KMS-11 (cell line): ENCODE measurements around the gene PTPDC1.

ENCODE experiments used
- H2AFZ ChIP-seq: fragments of 200-600 bp; sonication (generic); 2 replicates; pipeline ENCODE4 v1.6.1; 2016; ENCODE audit warnings: antibody characterized with exemption, mixed run types, low read depth
- H3K27ac ChIP-seq: fragments of 200-600 bp; sonication (generic); 2 replicates; pipeline ENCODE4 v1.6.1; 2016; ENCODE audit warnings: mild to moderate bottlenecking, mixed run types
- H3K27me3 ChIP-seq: fragments of 200-600 bp; sonication (generic); 2 replicates; pipeline ENCODE4 v1.6.1; 2017; ENCODE audit warnings: mild to moderate bottlenecking, low read depth, mixed run types, moderate library complexity; ENCODE audit not compliant: insufficient read depth
- H3K36me3 ChIP-seq: fragments of 200-600 bp; sonication (generic); 2 replicates; pipeline ENCODE4 v1.6.1; 2017; ENCODE audit warnings: mild to moderate bottlenecking, mixed run types; ENCODE audit not compliant: insufficient read depth
- H3K4me1 ChIP-seq: fragments of 200-600 bp; sonication (generic); 2 replicates; pipeline ENCODE4 v1.6.1; 2016; ENCODE audit warnings: mild to moderate bottlenecking, low read depth, mixed run types; ENCODE audit not compliant: poor library complexity, severe bottlenecking
- H3K4me2 ChIP-seq: fragments of 200-600 bp; sonication (generic); 2 replicates; pipeline ENCODE4 v1.7.0; 2016; ENCODE audit warnings: mild to moderate bottlenecking, mixed run types
- H3K4me3 ChIP-seq: fragments of 200-600 bp; sonication (generic); IDR thresholded peaks from 2 replicates; pipeline ENCODE4 v1.6.1; 2017; ENCODE audit warnings: low read depth, low read length, mixed read lengths; ENCODE audit not compliant: insufficient read depth
- H3K79me2 ChIP-seq: fragments of 200-600 bp; sonication (generic); 2 replicates; pipeline ENCODE4 v1.6.1; 2016; ENCODE audit warnings: low read depth, mixed run types; ENCODE audit not compliant: insufficient read depth
- H3K9ac ChIP-seq: fragments of 200-600 bp; sonication (generic); 2 replicates; pipeline ENCODE4 v1.6.1; 2016; ENCODE audit warnings: mild to moderate bottlenecking, mixed run types
- H4K20me1 ChIP-seq: fragments of 200-600 bp; sonication (generic); 2 replicates; pipeline ENCODE4 v1.6.1; 2016; ENCODE audit warnings: mild to moderate bottlenecking, mixed run types; ENCODE audit not compliant: insufficient read depth
- TF ChIP-seq, protein P1 (sequence below): fragments of 200-600 bp; sonication (generic); conservative IDR thresholded peaks from 2 replicates; pipeline ENCODE4 v1.6.1; 2017; ENCODE audit warnings: low read depth, mild to moderate bottlenecking, antibody characterized with exemption, low read length, moderate library complexity, mixed read lengths

PTPDC1 gene

DNA sequence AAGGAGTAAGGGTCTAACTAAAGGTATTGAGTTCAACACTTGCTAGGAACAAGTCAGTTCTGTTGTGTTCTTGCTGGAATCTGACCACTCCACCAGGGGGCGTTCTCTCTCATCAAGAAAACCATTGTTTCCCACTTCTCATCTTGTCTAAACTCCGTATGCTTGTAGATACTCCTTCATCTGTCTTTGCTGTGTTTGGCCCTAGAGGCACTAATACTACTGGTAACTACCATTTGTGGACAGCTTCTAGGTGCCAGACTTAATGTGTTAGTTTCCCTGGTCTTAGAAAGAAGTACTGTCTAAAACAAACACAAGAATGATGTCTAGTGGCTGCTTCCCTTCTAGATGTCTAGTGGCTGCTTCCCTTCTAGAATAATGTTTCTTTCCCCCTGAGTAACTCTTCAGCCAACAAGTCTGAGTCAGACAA is 18.7 kb upstream of the PTPDC1 start:
- no peak overlapping the region for H3K9ac ChIP-seq
- H3K36me3 ChIP-seq = no peaks in the 10 kb centered on the region
- H3K27ac ChIP-seq = no peak overlapping the region
- H4K20me1 ChIP-seq = no peaks in the 10 kb centered on the region
- no peak overlapping the region for H3K4me2 ChIP-seq
- no peaks in the 10 kb centered on the region for H3K79me2 ChIP-seq
- H3K27me3 ChIP-seq = no peaks in the 10 kb centered on the region
- H3K4me1 ChIP-seq = no peaks in the 10 kb centered on the region
- TF ChIP-seq, protein P1, sequence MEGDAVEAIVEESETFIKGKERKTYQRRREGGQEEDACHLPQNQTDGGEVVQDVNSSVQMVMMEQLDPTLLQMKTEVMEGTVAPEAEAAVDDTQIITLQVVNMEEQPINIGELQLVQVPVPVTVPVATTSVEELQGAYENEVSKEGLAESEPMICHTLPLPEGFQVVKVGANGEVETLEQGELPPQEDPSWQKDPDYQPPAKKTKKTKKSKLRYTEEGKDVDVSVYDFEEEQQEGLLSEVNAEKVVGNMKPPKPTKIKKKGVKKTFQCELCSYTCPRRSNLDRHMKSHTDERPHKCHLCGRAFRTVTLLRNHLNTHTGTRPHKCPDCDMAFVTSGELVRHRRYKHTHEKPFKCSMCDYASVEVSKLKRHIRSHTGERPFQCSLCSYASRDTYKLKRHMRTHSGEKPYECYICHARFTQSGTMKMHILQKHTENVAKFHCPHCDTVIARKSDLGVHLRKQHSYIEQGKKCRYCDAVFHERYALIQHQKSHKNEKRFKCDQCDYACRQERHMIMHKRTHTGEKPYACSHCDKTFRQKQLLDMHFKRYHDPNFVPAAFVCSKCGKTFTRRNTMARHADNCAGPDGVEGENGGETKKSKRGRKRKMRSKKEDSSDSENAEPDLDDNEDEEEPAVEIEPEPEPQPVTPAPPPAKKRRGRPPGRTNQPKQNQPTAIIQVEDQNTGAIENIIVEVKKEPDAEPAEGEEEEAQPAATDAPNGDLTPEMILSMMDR = peak; percentile 89
- H2AFZ ChIP-seq = no peak overlapping the region
- H3K4me3 ChIP-seq = no peak overlapping the region

DNA sequence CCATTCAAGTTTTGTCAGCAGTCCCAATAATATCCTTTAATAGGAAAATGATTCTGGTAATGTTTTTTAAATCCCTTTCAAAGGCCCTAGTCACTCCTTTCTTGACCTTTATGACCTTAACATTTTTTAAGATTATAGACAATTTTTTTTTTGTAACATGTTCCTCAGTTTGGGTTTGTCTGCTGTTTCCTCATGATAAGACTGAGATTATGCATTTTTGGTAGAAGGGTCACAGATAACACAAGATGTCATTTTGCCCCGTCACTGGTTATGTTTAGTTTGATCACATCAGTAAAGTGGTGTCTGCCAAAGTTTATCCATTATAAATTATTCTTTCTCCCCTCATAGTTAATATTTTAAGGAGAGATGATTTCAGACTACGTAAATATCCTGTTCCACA is 16.0 kb upstream of the PTPDC1 start:
- no peak overlapping the region for H3K9ac ChIP-seq
- H4K20me1 ChIP-seq = no peaks in the 10 kb centered on the region
- H3K4me1 ChIP-seq = no peaks in the 10 kb centered on the region
- H3K4me2 ChIP-seq = no peak overlapping the region
- TF ChIP-seq, protein P1 = no peak
- H3K79me2 ChIP-seq = no peaks in the 10 kb centered on the region
- H3K27me3 ChIP-seq = no peaks in the 10 kb centered on the region
- H2AFZ ChIP-seq = no peak overlapping the region
- H3K36me3 ChIP-seq = no peaks in the 10 kb centered on the region
- H3K4me3 ChIP-seq = no peak overlapping the region
- no peak overlapping the region for H3K27ac ChIP-seq

DNA sequence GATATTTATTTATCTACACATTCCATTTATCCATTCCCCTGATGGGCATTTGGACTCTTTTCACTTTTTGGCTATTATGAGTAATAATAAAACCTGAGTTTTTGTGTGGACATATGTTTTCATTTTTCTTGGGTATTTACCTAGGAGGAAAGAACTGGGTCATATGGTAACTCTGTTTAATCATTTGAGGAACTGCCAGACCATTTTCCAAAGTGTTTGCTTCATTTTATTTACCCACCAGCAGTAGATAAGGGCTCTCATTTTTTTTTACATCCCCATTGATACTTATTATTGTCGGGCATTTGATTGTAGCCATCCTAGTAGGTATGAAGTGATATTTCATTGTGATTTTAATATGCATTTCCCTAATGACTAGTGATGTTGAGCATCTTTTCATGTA is 7.7 kb upstream of the PTPDC1 start:
- no peak overlapping the region for H2AFZ ChIP-seq
- H3K79me2 ChIP-seq = no peaks in the 10 kb centered on the region
- H3K27me3 ChIP-seq = no peaks in the 10 kb centered on the region
- no peak overlapping the region for H3K4me3 ChIP-seq
- H3K9ac ChIP-seq = no peak overlapping the region
- H3K27ac ChIP-seq = no peak overlapping the region
- TF ChIP-seq, protein P1 = no peak
- no peaks in the 10 kb centered on the region for H3K36me3 ChIP-seq
- H3K4me2 ChIP-seq = no peak overlapping the region
- no peaks in the 10 kb centered on the region for H3K4me1 ChIP-seq
- H4K20me1 ChIP-seq = no peaks in the 10 kb centered on the region

DNA sequence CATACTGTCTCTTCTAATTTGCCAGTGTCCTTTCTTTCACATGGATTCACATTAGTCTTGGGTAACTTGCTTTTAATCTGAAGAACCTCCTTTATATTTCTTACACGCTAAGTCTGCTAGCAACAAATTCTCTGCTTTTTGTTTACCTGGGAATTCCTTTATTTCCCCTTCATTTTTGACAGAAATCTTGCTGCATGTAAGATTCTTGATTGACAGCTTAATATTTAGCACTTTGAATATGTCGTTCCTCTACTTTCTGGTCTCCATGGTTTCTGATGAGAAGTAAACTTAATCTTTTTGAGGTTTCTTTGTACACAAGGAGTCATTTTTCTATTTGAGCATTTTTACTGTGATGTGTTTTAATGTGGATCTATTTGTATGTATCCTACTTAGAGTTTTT is 6.2 kb upstream of the PTPDC1 start:
- H3K79me2 ChIP-seq = no peaks in the 10 kb centered on the region
- no peaks in the 10 kb centered on the region for H3K27me3 ChIP-seq
- no peak overlapping the region for H3K27ac ChIP-seq
- H2AFZ ChIP-seq = no peak overlapping the region
- TF ChIP-seq, protein P1 = no peak
- H3K4me3 ChIP-seq = no peak overlapping the region
- H3K36me3 ChIP-seq = no peaks in the 10 kb centered on the region
- H3K9ac ChIP-seq = no peak overlapping the region
- no peak overlapping the region for H3K4me2 ChIP-seq
- H3K4me1 ChIP-seq = no peaks in the 10 kb centered on the region
- no peaks in the 10 kb centered on the region for H4K20me1 ChIP-seq
